Right lobe of liver (tissue), 4 donors: ENCODE data around the gene SLC26A4.

Experiments used
- CTCF ChIP-seq, 4 donors: fragments of 200-600 bp in 3 of 4; fragments of 450-650 bp in 1 of 4; IDR thresholded peaks; one replicate each; pipeline versions ENCODE4 v1.5.1 to v1.8.0; 2016 to 2022; ENCODE audit warnings: antibody characterized with exemption in 4 of 4, mild to moderate bottlenecking in 2 of 4
- POLR2A ChIP-seq: fragments of 450-650 bp; IDR thresholded peaks from one replicate; pipeline ENCODE4 v1.6.1; 2017; ENCODE audit warnings: antibody characterized with exemption, mild to moderate bottlenecking
- donor health status: DM: no; HTN: no; CAD: no.
- donor health status: DM: no; HTN: no; CAD: no.
- donor health status: DM: no; HTN: yes; CAD: no.

- TF ChIP-seq CTCF (IDR thresholded peaks at IDR 0.05) (no peak), POLR2A (no peak)
Measured at GRCh38 chr7:107680478-107680877, 19.9 kb downstream of the SLC26A4 start.
